ENCODE measurements around the gene TUBB4B. TPM values are rescaled to one million over a fixed set of nuclear protein-coding genes. Genes with fewer than 3 reads are reported as not detected.
"Not testable (repeated sequence)": the region's sequence is repeated elsewhere in the genome, so short reads cannot be mapped to it uniquely, and the experiment has no call there.

Gene TUBB4B
- total RNA-seq, 2 donors from 2014 or later, result 328 to 415 TPM

- H3K9ac ChIP-seq (ENCODE audit: extremely low read depth, low read length, poor library complexity, severe bottlenecking), result no peak overlapping the region
- H3K36me3 ChIP-seq (ENCODE audit: control insufficient read depth, insufficient read depth, low read length), result peaks cover 25% of the 10 kb centered on the region
- H3K27me3 ChIP-seq (ENCODE audit: control insufficient read depth, insufficient read depth, low read length, poor library complexity, severe bottlenecking), result no peaks in the 10 kb centered on the region
- no peaks in the 10 kb centered on the region for H3K9me3 ChIP-seq (ENCODE audit: control insufficient read depth, low read length)
- no peaks in the 10 kb centered on the region for H3K27me3 Mint-ChIP-seq (ENCODE audit: insufficient read depth)
- H3K27ac Mint-ChIP-seq, result no peak overlapping the region
- H3K27ac ChIP-seq (ENCODE audit: low read depth, low read length), result no peak overlapping the region
- peaks cover 16% of the 10 kb centered on the region for H3K4me1 ChIP-seq (ENCODE audit: control insufficient read depth, insufficient read depth, low read length)
- H3K9me3 Mint-ChIP-seq, result no peaks in the 10 kb centered on the region
- H3K4me3 ChIP-seq (ENCODE audit: low read length), result peak overlapping the region; percentile 94
- H3K36me3 Mint-ChIP-seq (ENCODE audit: low read depth), result peaks cover 27% of the 10 kb centered on the region
- peak overlapping the region; percentile 72 for H3K4me3 Mint-ChIP-seq
- TF ChIP-seq CTCF (conservative IDR thresholded peaks at IDR 0.05), result no peak
- DNase-seq, result no peak
- peaks cover 5% of the 10 kb centered on the region for H3K4me1 Mint-ChIP-seq
- 95 to 100% methylated on average over 6 to 15 of the region's 15 CpGs for WGBS, 2 experiments (ENCODE audit: insufficient coverage in 1 of 2, insufficient read length in 1 of 2)
Measured at GRCh38 chr9:137256856-137257255, 15.8 kb downstream of the TUBB4B start.

GRCh38 chr9:137262173-137262908 is 21.3 kb downstream of the TUBB4B start:
- H3K4me3 ChIP-seq (ENCODE audit: low read length); H3K4me1 ChIP-seq (ENCODE audit: control insufficient read depth, insufficient read depth, low read length); H3K9me3 Mint-ChIP-seq; H3K4me3 Mint-ChIP-seq; H3K27ac Mint-ChIP-seq; H3K4me1 Mint-ChIP-seq; H3K9me3 ChIP-seq (ENCODE audit: control insufficient read depth, low read length); H3K27ac ChIP-seq (ENCODE audit: low read depth, low read length); H3K27me3 Mint-ChIP-seq (ENCODE audit: insufficient read depth); H3K9ac ChIP-seq (ENCODE audit: extremely low read depth, low read length, poor library complexity, severe bottlenecking); H3K27me3 ChIP-seq (ENCODE audit: control insufficient read depth, insufficient read depth, low read length, poor library complexity, severe bottlenecking): not testable (repeated sequence)
- peak; percentile 67 for TF ChIP-seq CTCF (conservative IDR thresholded peaks at IDR 0.05)
- peaks cover 29% of the 10 kb centered on the region for H3K36me3 Mint-ChIP-seq (ENCODE audit: low read depth)
- 54 to 83% methylated on average over 3 to 12 of the region's 15 CpGs for WGBS, 2 experiments (ENCODE audit: insufficient coverage in 1 of 2, insufficient read length in 1 of 2)
- peaks cover 41% of the 10 kb centered on the region for H3K36me3 ChIP-seq (ENCODE audit: control insufficient read depth, insufficient read depth, low read length)
- peak; percentile 76 for DNase-seq

- Mint-ChIP-seq H3K36me3 (ENCODE audit: low read depth) (peaks cover 32% of the 10 kb centered on the region), H3K4me1 (no peaks in the 10 kb centered on the region), H3K27ac (no peak overlapping the region), H3K9me3 (no peaks in the 10 kb centered on the region), H3K27me3 (ENCODE audit: insufficient read depth) (no peaks in the 10 kb centered on the region), H3K4me3 (no peak overlapping the region)
- H3K27ac ChIP-seq (ENCODE audit: low read depth, low read length), result no peak overlapping the region
- H3K4me1 ChIP-seq (ENCODE audit: control insufficient read depth, insufficient read depth, low read length), result no peaks in the 10 kb centered on the region
- H3K9ac ChIP-seq (ENCODE audit: extremely low read depth, low read length, poor library complexity, severe bottlenecking), result no peak overlapping the region
- H3K27me3 ChIP-seq (ENCODE audit: control insufficient read depth, insufficient read depth, low read length, poor library complexity, severe bottlenecking), result no peaks in the 10 kb centered on the region
- peaks cover 42% of the 10 kb centered on the region for H3K36me3 ChIP-seq (ENCODE audit: control insufficient read depth, insufficient read depth, low read length)
- no peak for TF ChIP-seq CTCF (conservative IDR thresholded peaks at IDR 0.05)
- 92 to 93% methylated on average over 20 to 24 of the region's 24 CpGs for WGBS, 2 experiments (ENCODE audit: insufficient coverage in 1 of 2, insufficient read length in 1 of 2)
- H3K4me3 ChIP-seq (ENCODE audit: low read length), result no peak overlapping the region
- peak; percentile 45 for DNase-seq
- no peaks in the 10 kb centered on the region for H3K9me3 ChIP-seq (ENCODE audit: control insufficient read depth, low read length)
Measured at GRCh38 chr9:137262909-137263285, 21.8 kb downstream of the TUBB4B start.

Measured in endodermal cell (in vitro differentiated cells).